Suppressor macrophage treated with lipopolysaccharide for 1 hour (primary cell): ENCODE results near the gene CPEB3.
A peak's percentile ranks its signal among the peaks of the same experiment; 100 is the strongest.
"Not testable (repeated sequence)": the region's sequence is repeated elsewhere in the genome, so short reads cannot be mapped to it uniquely, and the experiment has no call there.

ENCODE experiments used
- DNase-seq, 3 donors: peaks; one replicate each; pipeline ENCODE4 v3.0.0-alpha.2; 2020 to 2022

Gene CPEB3

GRCh38 chr10:92290837-92291615 lies at the start of gene CPEB3, which contains the start of gene MARCHF5:
Gene CPEB3 (minus strand): TSS chr10:92291078. CDS start chr10:92240350, 50,728 bp downstream.
Gene MARCHF5 (plus strand): TSS chr10:92291167. CDS start chr10:92291495, 328 bp downstream.
- peak; percentile 97 to 98 (median 97) for DNase-seq

GRCh38 chr10:92329927-92330326 lies 39.0 kb upstream of the CPEB3 start:
- not testable (repeated sequence) for DNase-seq

- DNase-seq: no peak
Measured at GRCh38 chr10:92328993-92329392, 38.1 kb upstream of the CPEB3 start.

- DNase-seq: no peak
Measured at GRCh38 chr10:92327445-92328433, 36.9 kb upstream of the CPEB3 start.

- no peak for DNase-seq
Measured at GRCh38 chr10:92323079-92323478, 32.2 kb upstream of the CPEB3 start.

GRCh38 chr10:92316610-92317009 lies 25.7 kb upstream of the CPEB3 start:
- DNase-seq: no peak

GRCh38 chr10:92313750-92314149 lies 22.9 kb upstream of the CPEB3 start:
- no peak for DNase-seq

GRCh38 chr10:92309272-92309671 lies 18.4 kb upstream of the CPEB3 start:
- no peak for DNase-seq

GRCh38 chr10:92305133-92306072 lies 14.5 kb upstream of the CPEB3 start:
- DNase-seq: no peak

GRCh38 chr10:92304061-92304460 lies 13.2 kb upstream of the CPEB3 start:
- peak in 2 of 3 donors; percentile 16 to 28 for DNase-seq

GRCh38 chr10:92303096-92303495 lies 12.2 kb upstream of the CPEB3 start:
- DNase-seq: no peak

GRCh38 chr10:92298487-92298886 lies 7.6 kb upstream of the CPEB3 start:
- no peak for DNase-seq

GRCh38 chr10:92291921-92292845 lies 1.3 kb upstream of the CPEB3 start:
- peak; percentile 67 to 80 (median 71) for DNase-seq

GRCh38 chr10:92291616-92291865 lies 663 bp upstream of the CPEB3 start:
- peak in 1 of 3 donors; percentile 41 for DNase-seq

- peak; percentile 56 to 67 (median 57) for DNase-seq
Measured at GRCh38 chr10:92290076-92290836, 622 bp downstream of the CPEB3 start.

GRCh38 chr10:92284112-92284704 lies 6.7 kb downstream of the CPEB3 start:
- peak; percentile 39 to 74 (median 57) for DNase-seq

- DNase-seq: peak in 2 of 3 donors; percentile 9 to 27
Measured at GRCh38 chr10:92278996-92279696, 11.7 kb downstream of the CPEB3 start.

GRCh38 chr10:92274071-92274470 lies 16.8 kb downstream of the CPEB3 start:
- DNase-seq: no peak

- DNase-seq: peak; percentile 77 to 94 (median 88)
Measured at GRCh38 chr10:92268748-92269147, 22.1 kb downstream of the CPEB3 start.
